NOMO-1 treated with dmso at 0.1 percent for 144 hours (cell line): ENCODE results near the gene SREK1.
"Not testable (repeated sequence)": the region's sequence is repeated elsewhere in the genome, so short reads cannot be mapped to it uniquely, and the experiment has no call there.

Experiments used
- DNase-seq: peaks from one replicate; lab custom pipeline; 2025; ENCODE audit not compliant: unreplicated experiment; lab: John Stamatoyannopoulos, UW

Gene SREK1

GRCh38 chr5:66144074-66144833 lies at the start of gene SREK1:
Gene SREK1 (plus strand): TSS chr5:66144300. CDS start chr5:66144377, 77 bp downstream.
- DNase-seq, result peak; percentile 92

- DNase-seq, result no peak
Measured at GRCh38 chr5:66100851-66101250, 43.2 kb upstream of the SREK1 start.

GRCh38 chr5:66113160-66113559 lies 30.9 kb upstream of the SREK1 start:
- DNase-seq, result no peak

- DNase-seq, result no peak
Measured at GRCh38 chr5:66118304-66118703, 25.8 kb upstream of the SREK1 start.

GRCh38 chr5:66122379-66123034 lies 21.6 kb upstream of the SREK1 start:
- DNase-seq, result no peak

GRCh38 chr5:66129144-66129543 lies 15.0 kb upstream of the SREK1 start:
- DNase-seq, result no peak

- DNase-seq, result no peak
Measured at GRCh38 chr5:66130493-66130892, 13.6 kb upstream of the SREK1 start.

- no peak for DNase-seq
Measured at GRCh38 chr5:66134407-66134861, 9.7 kb upstream of the SREK1 start.

GRCh38 chr5:66136053-66136452 lies 8.0 kb upstream of the SREK1 start:
- no peak for DNase-seq

GRCh38 chr5:66136944-66137343 lies 7.2 kb upstream of the SREK1 start:
- DNase-seq, result not testable (repeated sequence)

GRCh38 chr5:66138637-66139317 lies 5.3 kb upstream of the SREK1 start:
- DNase-seq, result peak; percentile 3

- DNase-seq, result no peak
Measured at GRCh38 chr5:66139318-66139712, 4.8 kb upstream of the SREK1 start.

GRCh38 chr5:66142417-66142816 lies 1.7 kb upstream of the SREK1 start:
- DNase-seq, result no peak

GRCh38 chr5:66143473-66144073 lies 527 bp upstream of the SREK1 start:
- DNase-seq, result no peak

- peak; percentile 67 for DNase-seq
Measured at GRCh38 chr5:66144834-66145390, 812 bp downstream of the SREK1 start.

- no peak for DNase-seq
Measured at GRCh38 chr5:66145737-66146136, 1.6 kb downstream of the SREK1 start.

GRCh38 chr5:66149950-66150349 lies 5.8 kb downstream of the SREK1 start:
- DNase-seq, result no peak

GRCh38 chr5:66151030-66151429 lies 6.9 kb downstream of the SREK1 start:
- no peak for DNase-seq

- no peak for DNase-seq
Measured at GRCh38 chr5:66151491-66151890, 7.4 kb downstream of the SREK1 start.

- DNase-seq, result no peak
Measured at GRCh38 chr5:66157046-66157445, 12.9 kb downstream of the SREK1 start.

GRCh38 chr5:66161356-66161755 lies 17.3 kb downstream of the SREK1 start:
- DNase-seq, result no peak
